Measurements from ENCODE around the gene RNASE1. TPM values are rescaled to one million over a fixed set of nuclear protein-coding genes. Genes with fewer than 3 reads are reported as not detected.

Gene RNASE1
- total and polyA plus RNA-seq, 4 donors = 5.8 to 37.9 (median 22.1) TPM

- TF ChIP-seq SP1 (IDR thresholded peaks at IDR 0.05) (no peak), FOXA1 (IDR thresholded peaks at IDR 0.05) (no peak), JUND (IDR thresholded peaks at IDR 0.05) (no peak), RXRA (IDR thresholded peaks at IDR 0.05) (no peak), REST (IDR thresholded peaks at IDR 0.05) (no peak)
- TF ChIP-seq, protein P1, sequence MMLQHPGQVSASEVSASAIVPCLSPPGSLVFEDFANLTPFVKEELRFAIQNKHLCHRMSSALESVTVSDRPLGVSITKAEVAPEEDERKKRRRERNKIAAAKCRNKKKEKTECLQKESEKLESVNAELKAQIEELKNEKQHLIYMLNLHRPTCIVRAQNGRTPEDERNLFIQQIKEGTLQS (IDR thresholded peaks at IDR 0.05) = no peak
These were observed 11.5 kb downstream of the RNASE1 start for GRCh38 chr14:20791187-20791586.

GRCh38 chr14:20790464-20791116 lies 12.1 kb downstream of the RNASE1 start:
- TF ChIP-seq EGR1 (IDR thresholded peaks at IDR 0.05; ENCODE audit: low read depth in 2 of 2) = no peak
- no peak for TF ChIP-seq FOXA1 (IDR thresholded peaks at IDR 0.05)
- TF ChIP-seq, protein P2, sequence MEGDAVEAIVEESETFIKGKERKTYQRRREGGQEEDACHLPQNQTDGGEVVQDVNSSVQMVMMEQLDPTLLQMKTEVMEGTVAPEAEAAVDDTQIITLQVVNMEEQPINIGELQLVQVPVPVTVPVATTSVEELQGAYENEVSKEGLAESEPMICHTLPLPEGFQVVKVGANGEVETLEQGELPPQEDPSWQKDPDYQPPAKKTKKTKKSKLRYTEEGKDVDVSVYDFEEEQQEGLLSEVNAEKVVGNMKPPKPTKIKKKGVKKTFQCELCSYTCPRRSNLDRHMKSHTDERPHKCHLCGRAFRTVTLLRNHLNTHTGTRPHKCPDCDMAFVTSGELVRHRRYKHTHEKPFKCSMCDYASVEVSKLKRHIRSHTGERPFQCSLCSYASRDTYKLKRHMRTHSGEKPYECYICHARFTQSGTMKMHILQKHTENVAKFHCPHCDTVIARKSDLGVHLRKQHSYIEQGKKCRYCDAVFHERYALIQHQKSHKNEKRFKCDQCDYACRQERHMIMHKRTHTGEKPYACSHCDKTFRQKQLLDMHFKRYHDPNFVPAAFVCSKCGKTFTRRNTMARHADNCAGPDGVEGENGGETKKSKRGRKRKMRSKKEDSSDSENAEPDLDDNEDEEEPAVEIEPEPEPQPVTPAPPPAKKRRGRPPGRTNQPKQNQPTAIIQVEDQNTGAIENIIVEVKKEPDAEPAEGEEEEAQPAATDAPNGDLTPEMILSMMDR (IDR thresholded peaks at IDR 0.05; ENCODE audit: low read depth, low read length, missing input control) = no peak
- WGBS = 88% methylated on average over 13 of the region's 13 CpGs
- no peak overlapping the region for H3K9ac ChIP-seq (ENCODE audit: low read depth in 1 of 2, low read length in 2 of 2)
- H3K4me3 ChIP-seq (ENCODE audit: low read depth in 1 of 3, low read length in 3 of 3) = no peak overlapping the region
- peaks cover 0 to 5% (median 0%) of the 10 kb centered on the region in 4 donors for H3K4me1 ChIP-seq (ENCODE audit: control insufficient read depth in 4 of 4, insufficient read depth in 4 of 4, low read length in 3 of 4)
- no peaks in the 10 kb centered on the region for H3K27me3 ChIP-seq (ENCODE audit: control insufficient read depth in 4 of 4, insufficient read depth in 4 of 4, low read length in 3 of 4)
- no peak for DNase-seq (ENCODE audit: low spot score)
- no peak overlapping the region for H3K27ac ChIP-seq (ENCODE audit: low read depth in 1 of 2, low read length in 2 of 2)
- no peaks in the 10 kb centered on the region for H3K9me3 ChIP-seq (ENCODE audit: control insufficient read depth in 4 of 4, low read length in 3 of 4)
- no peaks in the 10 kb centered on the region for H3K36me3 ChIP-seq (ENCODE audit: control insufficient read depth in 4 of 4, insufficient read depth in 3 of 4, low read depth in 1 of 4, low read length in 3 of 4)

More at GRCh38 chr14:20791187-20791586, 11.5 kb downstream of the RNASE1 start:
- no peaks in the 10 kb centered on the region for H3K27me3 ChIP-seq (ENCODE audit: control insufficient read depth in 4 of 4, insufficient read depth in 4 of 4, low read length in 3 of 4)
- no peak overlapping the region for H3K9ac ChIP-seq (ENCODE audit: low read depth in 1 of 2, low read length in 2 of 2)
- H3K4me3 ChIP-seq (ENCODE audit: low read depth in 1 of 3, low read length in 3 of 3) = no peak overlapping the region
- H3K9me3 ChIP-seq (ENCODE audit: control insufficient read depth in 4 of 4, low read length in 3 of 4) = no peaks in the 10 kb centered on the region
- H3K4me1 ChIP-seq (ENCODE audit: control insufficient read depth in 4 of 4, insufficient read depth in 4 of 4, low read length in 3 of 4) = peaks cover 0 to 5% (median 0%) of the 10 kb centered on the region in 4 donors
- 78% methylated on average over 7 of the region's 7 CpGs for WGBS
- H3K36me3 ChIP-seq (ENCODE audit: control insufficient read depth in 4 of 4, insufficient read depth in 3 of 4, low read depth in 1 of 4, low read length in 3 of 4) = no peaks in the 10 kb centered on the region
- DNase-seq (ENCODE audit: low spot score) = no peak
- H3K27ac ChIP-seq (ENCODE audit: low read depth in 1 of 2, low read length in 2 of 2) = no peak overlapping the region

GRCh38 chr14:20789230-20789813 lies 13.3 kb downstream of the RNASE1 start:
- Histone ChIP-seq H3K4me3 (ENCODE audit: low read depth in 1 of 3, low read length in 3 of 3) (no peak overlapping the region), H3K27ac (ENCODE audit: low read depth in 1 of 2, low read length in 2 of 2) (no peak overlapping the region), H3K9ac (ENCODE audit: low read depth in 1 of 2, low read length in 2 of 2) (no peak overlapping the region), H3K9me3 (ENCODE audit: control insufficient read depth in 4 of 4, low read length in 3 of 4) (no peaks in the 10 kb centered on the region), H3K27me3 (ENCODE audit: control insufficient read depth in 4 of 4, insufficient read depth in 4 of 4, low read length in 3 of 4) (no peaks in the 10 kb centered on the region), H3K4me1 (ENCODE audit: control insufficient read depth in 4 of 4, insufficient read depth in 4 of 4, low read length in 3 of 4) (peaks cover 0 to 2% (median 0%) of the 10 kb centered on the region in 4 donors), H3K36me3 (ENCODE audit: control insufficient read depth in 4 of 4, insufficient read depth in 3 of 4, low read depth in 1 of 4, low read length in 3 of 4) (no peaks in the 10 kb centered on the region)
- WGBS = 55% methylated on average over 3 of the region's 3 CpGs
- no peak for DNase-seq (ENCODE audit: low spot score)
- no peak for TF ChIP-seq NR2F2 (IDR thresholded peaks at IDR 0.05)
- no peak for TF ChIP-seq EGR1 (IDR thresholded peaks at IDR 0.05; ENCODE audit: low read depth in 2 of 2)
- TF ChIP-seq HNF4G (IDR thresholded peaks at IDR 0.05) = no peak
- no peak for TF ChIP-seq GABPA (IDR thresholded peaks at IDR 0.05 in 1 of 2, conservative IDR thresholded peaks at IDR 0.05 in 1 of 2)
- no peak for TF ChIP-seq YY1 (IDR thresholded peaks at IDR 0.05)
- no peak for TF ChIP-seq RXRA (IDR thresholded peaks at IDR 0.05)
- no peak for TF ChIP-seq SP1 (IDR thresholded peaks at IDR 0.05)
- no peak for TF ChIP-seq FOXA2 (IDR thresholded peaks at IDR 0.05)
- TF ChIP-seq, protein P1 (IDR thresholded peaks at IDR 0.05) = no peak
- no peak for TF ChIP-seq FOXA1 (IDR thresholded peaks at IDR 0.05)
- TF ChIP-seq HNF4A (conservative IDR thresholded peaks at IDR 0.05) = no peak
- TF ChIP-seq, protein P2 (IDR thresholded peaks at IDR 0.05; ENCODE audit: low read depth, low read length, missing input control) = no peak
- TF ChIP-seq JUND (IDR thresholded peaks at IDR 0.05) = no peak
- no peak for TF ChIP-seq MAX (IDR thresholded peaks at IDR 0.05)
- TF ChIP-seq TAF1 (conservative IDR thresholded peaks at IDR 0.05) = no peak
